AG04450 (cell line): ENCODE results near the gene FAM98B. TPM values are rescaled to one million over a fixed set of nuclear protein-coding genes. Genes with fewer than 3 reads are reported as not detected.

Source experiments
- CTCF ChIA-PET: fragments of 300-600, 350-600 bp; formaldehyde crosslinking; extraction: SDS; loops from one replicate; lab custom pipeline; 2022; ENCODE audit warnings: antibody characterized with exemption, inconsistent platforms; lab: Charles Lee
- POLR2A ChIA-PET: fragments of 350-600 bp; formaldehyde crosslinking; extraction: SDS; loops from one replicate; lab custom pipeline; 2021; ENCODE audit warnings: antibody characterized with exemption, inconsistent platforms; lab: Yijun Ruan, JAX
- DNase-seq: peaks from one replicate; pipeline ENCODE4 v3.0.0-alpha.2; 2011; ENCODE audit warnings: low read depth, low spot score
- H3K27ac ChIP-seq: one replicate; pipeline ENCODE4 v1.5.1; 2012; ENCODE audit warnings: low read depth, low read length, control low read depth
- H3K27me3 ChIP-seq: one replicate; pipeline ENCODE4 v1.6.0; 2012; ENCODE audit warnings: low read length; ENCODE audit not compliant: control insufficient read depth, insufficient read depth
- H3K4me3 ChIP-seq: 2 replicates; pipeline ENCODE4 v1.5.1; 2011; ENCODE audit warnings: mild to moderate bottlenecking, low read depth, low read length, control low read depth
- H3K9me3 ChIP-seq: 2 replicates; pipeline ENCODE4 v1.5.1; 2012; ENCODE audit warnings: low read length; ENCODE audit not compliant: control insufficient read depth, insufficient read depth
- polyA plus RNA-seq: library from polyadenylated mRNA; depleted of rRNA; stranded (reverse); fragments of >200 nt; gene quantifications from 2 replicates; pipeline ENCODE4 v1.2.3, GENCODE V29; 2011
- TF ChIP-seq, protein P1 (sequence below): IDR thresholded peaks from 2 replicates; pipeline ENCODE4 v1.5.1; 2011; ENCODE audit warnings: low read depth, low read length, control low read depth, inconsistent platforms

Gene FAM98B
- polyA plus RNA-seq, 1 experiment, result 19.6 TPM

DNA sequence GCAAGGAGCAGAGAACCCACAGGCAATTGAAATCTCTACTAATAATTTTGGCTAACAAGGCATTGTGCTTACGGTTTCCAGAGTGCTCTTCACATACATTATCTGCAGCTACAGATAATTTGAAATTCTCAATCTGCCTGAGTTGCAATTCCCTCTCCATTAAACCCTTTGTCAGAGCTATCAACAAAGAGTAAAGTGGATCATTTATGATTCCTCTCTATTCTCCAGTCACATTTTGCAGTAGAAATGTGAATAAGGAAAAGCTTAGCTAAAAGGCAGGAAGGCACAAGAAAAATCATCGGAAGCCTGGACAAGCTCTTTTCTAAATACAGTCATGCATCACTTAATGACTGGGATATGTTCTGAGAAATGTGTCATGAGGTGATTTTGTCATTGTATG, 49.6 kb downstream of the FAM98B start:
- H3K27ac ChIP-seq, result no peak overlapping the region
- H3K9me3 ChIP-seq, result no peaks in the 10 kb centered on the region
- no peak overlapping the region for H3K4me3 ChIP-seq
- no peaks in the 10 kb centered on the region for H3K27me3 ChIP-seq
- TF ChIP-seq, protein P1, sequence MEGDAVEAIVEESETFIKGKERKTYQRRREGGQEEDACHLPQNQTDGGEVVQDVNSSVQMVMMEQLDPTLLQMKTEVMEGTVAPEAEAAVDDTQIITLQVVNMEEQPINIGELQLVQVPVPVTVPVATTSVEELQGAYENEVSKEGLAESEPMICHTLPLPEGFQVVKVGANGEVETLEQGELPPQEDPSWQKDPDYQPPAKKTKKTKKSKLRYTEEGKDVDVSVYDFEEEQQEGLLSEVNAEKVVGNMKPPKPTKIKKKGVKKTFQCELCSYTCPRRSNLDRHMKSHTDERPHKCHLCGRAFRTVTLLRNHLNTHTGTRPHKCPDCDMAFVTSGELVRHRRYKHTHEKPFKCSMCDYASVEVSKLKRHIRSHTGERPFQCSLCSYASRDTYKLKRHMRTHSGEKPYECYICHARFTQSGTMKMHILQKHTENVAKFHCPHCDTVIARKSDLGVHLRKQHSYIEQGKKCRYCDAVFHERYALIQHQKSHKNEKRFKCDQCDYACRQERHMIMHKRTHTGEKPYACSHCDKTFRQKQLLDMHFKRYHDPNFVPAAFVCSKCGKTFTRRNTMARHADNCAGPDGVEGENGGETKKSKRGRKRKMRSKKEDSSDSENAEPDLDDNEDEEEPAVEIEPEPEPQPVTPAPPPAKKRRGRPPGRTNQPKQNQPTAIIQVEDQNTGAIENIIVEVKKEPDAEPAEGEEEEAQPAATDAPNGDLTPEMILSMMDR, result no peak
- no peak for DNase-seq
- ChIA-PET POLR2A (no interaction called here), CTCF (interaction anchor here (1.6 kb wide), 1 partner anchor 60 kb away, joined by 6 read pairs; the partner anchor contains the start of gene RASGRP1)

DNA sequence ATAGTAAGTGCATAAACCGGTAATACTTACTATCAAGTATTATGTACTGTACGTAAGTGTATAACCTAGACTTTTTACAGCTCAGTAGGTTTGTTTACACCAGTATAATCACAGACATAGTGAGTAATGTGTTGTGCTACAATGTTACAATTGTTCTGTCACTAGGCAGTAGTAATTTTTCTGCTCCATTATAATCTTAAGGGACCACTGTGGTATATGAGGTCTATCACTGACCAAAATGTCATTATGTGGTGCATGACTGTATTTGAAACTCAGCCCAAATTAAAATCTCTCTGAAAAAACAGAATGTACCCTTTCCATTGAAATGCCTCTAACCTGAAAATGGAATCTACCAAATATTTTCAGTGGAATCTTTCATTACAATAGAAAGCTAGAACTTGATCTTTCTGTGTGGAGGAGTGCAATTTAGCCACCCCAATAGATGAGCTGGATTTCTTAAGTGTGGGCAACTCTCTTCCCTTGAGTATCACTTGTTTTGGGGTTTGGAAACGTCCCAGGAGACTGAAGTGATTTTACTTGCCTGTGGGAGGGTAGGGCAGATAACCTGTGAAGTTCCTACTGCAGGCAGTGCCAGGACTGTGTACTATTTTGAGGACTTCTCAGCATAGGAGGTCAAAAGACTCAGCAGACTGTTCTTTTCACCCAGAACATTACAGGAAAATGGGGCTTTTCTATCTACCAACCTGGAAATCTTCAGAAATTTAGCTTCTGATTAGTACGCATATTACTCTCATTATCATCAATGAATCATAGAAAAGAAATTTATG, 50.9 kb downstream of the FAM98B start:
- ChIA-PET CTCF (interaction anchor here (0.8 to 1.6 kb wide), 5 partner anchors 30 to 179 kb away, joined by 3 to 6 read pairs (median 4); partner anchors contain the start of gene RASGRP1), POLR2A (no interaction called here)
- H3K9me3 ChIP-seq, result no peaks in the 10 kb centered on the region
- no peak overlapping the region for H3K4me3 ChIP-seq
- no peaks in the 10 kb centered on the region for H3K27me3 ChIP-seq
- no peak for DNase-seq
- H3K27ac ChIP-seq, result no peak overlapping the region
- TF ChIP-seq, protein P1, result no peak

DNA sequence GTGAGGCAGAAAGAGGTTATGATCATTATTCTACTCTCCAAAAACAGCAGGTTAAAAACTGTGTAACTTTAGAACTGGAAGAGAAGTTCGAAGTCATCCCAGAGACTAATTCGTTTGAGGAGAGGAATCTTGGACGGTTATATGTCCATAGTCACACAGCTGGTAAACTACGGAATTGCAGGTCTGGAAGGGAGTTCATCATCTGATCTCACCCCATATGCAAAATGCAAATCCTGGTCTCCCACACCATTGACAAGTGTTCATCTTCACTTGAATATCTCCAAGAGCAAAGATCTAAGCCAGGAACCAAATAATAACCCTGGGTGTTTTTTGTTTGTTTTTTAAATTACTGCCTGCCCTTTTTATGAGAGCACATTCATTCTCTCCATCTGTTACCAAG, 53.1 kb downstream of the FAM98B start:
- Histone ChIP-seq H3K9me3 (no peaks in the 10 kb centered on the region), H3K27me3 (no peaks in the 10 kb centered on the region), H3K27ac (no peak overlapping the region), H3K4me3 (no peak overlapping the region)
- CTCF ChIA-PET, result interaction anchor here (1.4 kb wide), 1 partner anchor 183 kb away, joined by 5 read pairs; no protein-coding TSS in a partner anchor
- POLR2A ChIA-PET, result interaction anchor here (0.6 kb wide), 1 partner anchor 255 kb away, joined by 3 read pairs; no protein-coding TSS in a partner anchor
- DNase-seq, result no peak
- TF ChIP-seq, protein P1, result no peak

DNA sequence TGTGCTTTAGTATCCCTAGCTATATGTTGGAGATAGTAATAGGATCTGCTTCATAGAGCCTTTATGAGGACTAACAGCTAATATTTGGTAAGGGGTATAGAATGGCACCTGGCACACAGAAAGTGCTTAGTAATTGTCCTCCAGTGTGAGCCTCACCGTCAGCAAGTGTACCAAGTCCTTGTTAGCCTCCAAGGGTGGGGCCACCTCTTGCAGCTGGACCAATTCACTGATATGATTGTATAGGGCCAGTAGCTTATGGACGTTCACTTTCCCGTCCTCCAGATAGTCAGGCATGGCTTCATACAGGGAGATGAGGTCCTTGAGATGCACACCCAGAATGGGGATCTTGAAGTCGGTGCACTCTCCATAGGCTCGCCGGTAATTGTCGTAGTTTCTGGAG, 53.6 kb downstream of the FAM98B start:
- no peak for DNase-seq
- H3K27me3 ChIP-seq, result no peaks in the 10 kb centered on the region
- H3K27ac ChIP-seq, result no peak overlapping the region
- ChIA-PET POLR2A (interaction anchor here (0.6 kb wide), 1 partner anchor 256 kb away, joined by 3 read pairs; no protein-coding TSS in a partner anchor), CTCF (interaction anchor here (1.4 kb wide), 1 partner anchor 183 kb away, joined by 5 read pairs; no protein-coding TSS in a partner anchor)
- H3K9me3 ChIP-seq, result no peaks in the 10 kb centered on the region
- TF ChIP-seq, protein P1, result no peak
- no peak overlapping the region for H3K4me3 ChIP-seq

DNA sequence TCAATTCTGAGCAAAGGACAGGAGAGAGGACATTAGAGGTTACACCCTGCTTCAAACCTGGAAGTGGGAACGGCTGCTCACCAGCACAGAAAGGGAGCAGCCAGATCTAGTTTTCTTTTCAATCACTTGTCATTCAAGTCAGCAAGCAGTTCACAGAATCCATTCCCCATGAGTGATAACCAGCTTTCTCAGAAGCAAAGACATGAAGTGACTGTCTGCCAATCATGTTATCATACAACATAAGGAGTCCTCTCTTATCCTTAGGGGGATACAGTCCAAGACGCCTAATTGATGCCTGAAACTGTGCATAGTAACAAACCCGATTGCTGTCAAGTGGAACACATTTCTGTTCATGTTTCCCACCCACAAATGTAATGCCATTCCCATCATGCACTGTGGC, 54.7 kb downstream of the FAM98B start:
- ChIA-PET POLR2A (no interaction called here), CTCF (no interaction called here)
- no peaks in the 10 kb centered on the region for H3K27me3 ChIP-seq
- TF ChIP-seq, protein P1, result no peak
- no peak overlapping the region for H3K4me3 ChIP-seq
- no peaks in the 10 kb centered on the region for H3K9me3 ChIP-seq
- H3K27ac ChIP-seq, result no peak overlapping the region
- DNase-seq, result no peak
